HG02610 (cell line): Measurements from ENCODE around the gene SEMA6D.

Experiments used
- ATAC-seq: cut with Tn5 transposase; IDR thresholded peaks from one replicate; pipeline ENCODE4 v1.9.1; 2021; ENCODE audit warnings: mild to moderate bottlenecking, moderate library complexity; ENCODE audit not compliant: unreplicated experiment

Gene SEMA6D

GRCh38 chr15:47743385-47743784 lies 26.1 kb downstream of the SEMA6D start:
- ATAC-seq = no peak

DNA sequence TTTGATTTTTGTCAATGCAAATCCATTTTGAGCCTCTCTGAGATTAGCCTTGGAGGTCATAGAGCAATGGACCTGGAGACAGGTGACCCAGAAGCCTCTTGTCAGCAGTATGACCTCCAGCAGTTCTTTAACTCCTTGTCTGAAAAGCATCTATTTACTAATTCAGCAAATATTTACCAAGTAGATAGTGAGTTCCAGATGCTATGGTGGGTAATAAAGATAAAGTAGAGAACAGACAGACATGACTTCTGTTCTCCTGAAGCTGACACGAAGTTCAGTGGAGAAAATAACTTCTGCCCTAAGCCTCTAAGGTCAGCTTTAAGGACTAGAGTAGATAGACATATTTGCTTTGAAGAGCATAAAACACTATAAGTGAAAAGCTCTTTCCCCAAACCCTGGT lies 26.6 kb downstream of the SEMA6D start:
- ATAC-seq = no peak

GRCh38 chr15:47744496-47744895 lies 27.2 kb downstream of the SEMA6D start:
- ATAC-seq = no peak

GRCh38 chr15:47744973-47745372 lies 27.7 kb downstream of the SEMA6D start:
- no peak for ATAC-seq

DNA sequence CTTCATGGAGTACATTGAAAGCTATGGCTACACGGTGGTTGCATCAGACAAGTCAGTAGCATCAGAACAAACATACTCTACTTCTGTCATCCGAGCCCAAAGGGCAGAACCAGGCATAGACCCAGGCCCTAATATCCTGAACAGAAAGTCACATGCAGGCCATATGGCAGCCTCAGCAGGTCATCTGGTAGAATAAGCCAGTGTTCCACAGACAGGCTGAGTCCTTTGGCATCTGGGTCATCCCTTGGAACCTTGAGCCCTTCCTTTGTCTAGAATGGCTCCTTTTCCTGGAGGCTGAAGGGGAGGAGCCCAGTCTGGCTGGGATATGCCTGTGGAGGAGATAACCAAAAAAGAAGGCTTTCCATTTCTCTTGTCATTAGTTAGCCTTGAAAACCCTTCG lies 29.2 kb downstream of the SEMA6D start:
- ATAC-seq = no peak

DNA sequence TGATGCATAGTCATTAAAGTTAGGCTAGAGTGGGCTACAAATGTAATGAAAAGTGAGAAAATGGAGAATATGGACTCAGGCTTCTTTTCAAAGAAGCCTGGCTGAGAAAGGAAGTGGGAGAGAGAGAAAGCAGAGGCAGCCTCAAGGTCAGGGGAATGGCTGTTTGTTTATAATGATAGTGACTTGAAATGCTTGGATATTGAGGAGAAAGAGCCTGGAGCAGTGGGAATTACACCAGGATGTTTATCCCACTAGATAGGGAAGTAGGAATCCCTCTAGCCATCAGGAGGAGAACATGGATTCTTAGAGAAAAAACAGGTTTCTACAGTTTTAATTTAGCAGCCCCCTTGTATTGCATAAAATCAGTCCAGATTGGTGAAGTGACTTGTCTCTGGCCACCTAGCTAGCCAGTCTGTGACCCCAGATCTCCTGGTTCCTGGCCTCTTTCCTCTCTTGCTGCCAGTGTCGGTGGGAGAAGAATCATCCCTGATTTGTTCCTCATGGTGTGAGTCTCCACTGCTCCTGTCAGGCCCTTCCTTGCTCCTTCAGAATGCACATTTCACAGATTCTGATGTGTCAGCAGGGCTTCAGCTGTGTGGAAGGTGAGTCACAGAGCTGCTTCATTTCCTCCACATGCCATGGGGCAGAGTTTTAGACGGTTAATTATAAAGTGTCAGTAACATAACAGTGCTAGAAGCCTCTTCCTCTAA lies 32.9 kb downstream of the SEMA6D start:
- no peak for ATAC-seq

GRCh38 chr15:47750740-47751262 lies 33.5 kb downstream of the SEMA6D start:
- ATAC-seq = no peak

DNA sequence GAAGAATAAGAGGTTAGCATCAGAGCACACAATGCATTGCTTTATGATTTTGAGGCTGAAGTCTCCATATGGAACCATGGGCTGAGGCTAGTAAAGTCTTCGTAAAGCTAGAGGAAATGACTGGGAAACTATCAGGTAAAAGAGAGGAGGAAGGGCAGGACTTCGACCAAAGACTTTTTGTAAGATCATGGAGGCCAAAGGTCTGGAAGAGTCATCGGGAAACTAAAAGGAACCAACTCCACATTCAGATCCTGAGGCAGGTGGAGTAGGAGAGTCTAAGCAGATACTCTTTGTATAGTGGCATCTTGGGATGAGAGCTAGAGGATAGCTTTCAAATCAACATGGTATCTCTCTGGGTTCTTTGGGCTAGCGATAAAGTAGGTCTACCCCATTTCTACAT lies 36.3 kb downstream of the SEMA6D start:
- no peak for ATAC-seq

DNA sequence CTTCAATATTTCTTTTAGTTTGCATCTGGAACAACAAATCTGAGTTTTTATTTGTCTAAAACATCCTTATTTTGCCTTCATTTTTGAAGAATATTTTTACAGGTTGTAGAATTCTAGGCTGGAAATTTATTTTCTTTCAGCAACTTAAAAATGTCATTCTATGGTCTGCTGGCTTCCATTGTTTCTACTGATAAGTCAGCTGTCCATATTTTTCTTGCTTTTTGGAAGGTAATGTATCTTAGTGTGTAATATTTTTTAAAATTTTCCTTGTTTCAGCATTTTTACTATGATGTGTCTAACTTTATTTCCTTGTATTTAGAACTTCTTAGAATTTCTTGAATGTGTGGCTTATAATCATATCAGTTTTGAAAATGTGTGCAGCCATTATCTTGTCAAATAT lies 37.0 kb downstream of the SEMA6D start:
- no peak for ATAC-seq

DNA sequence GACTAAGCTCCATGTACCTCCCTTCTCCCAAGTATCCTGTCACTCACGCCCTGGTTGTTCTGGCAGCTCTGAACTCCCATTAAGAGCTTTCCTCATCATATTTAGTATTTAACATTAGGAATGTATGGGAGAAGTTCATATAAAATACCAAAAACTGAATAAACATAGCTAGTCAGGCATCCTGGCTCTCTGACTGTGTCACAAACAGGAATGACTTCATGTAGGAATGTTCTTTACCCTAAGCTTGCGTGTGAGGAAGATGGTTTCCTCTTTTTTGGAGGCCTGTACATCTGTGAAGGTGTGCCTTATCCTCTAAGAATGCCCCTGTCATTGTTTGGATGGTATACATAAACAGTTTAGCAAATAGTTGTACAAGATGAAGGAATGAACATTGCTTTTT lies 38.6 kb downstream of the SEMA6D start:
- no peak for ATAC-seq

GRCh38 chr15:47756872-47757271 lies 39.6 kb downstream of the SEMA6D start:
- no peak for ATAC-seq

GRCh38 chr15:47757331-47757730 lies 40.0 kb downstream of the SEMA6D start:
- ATAC-seq = no peak

DNA sequence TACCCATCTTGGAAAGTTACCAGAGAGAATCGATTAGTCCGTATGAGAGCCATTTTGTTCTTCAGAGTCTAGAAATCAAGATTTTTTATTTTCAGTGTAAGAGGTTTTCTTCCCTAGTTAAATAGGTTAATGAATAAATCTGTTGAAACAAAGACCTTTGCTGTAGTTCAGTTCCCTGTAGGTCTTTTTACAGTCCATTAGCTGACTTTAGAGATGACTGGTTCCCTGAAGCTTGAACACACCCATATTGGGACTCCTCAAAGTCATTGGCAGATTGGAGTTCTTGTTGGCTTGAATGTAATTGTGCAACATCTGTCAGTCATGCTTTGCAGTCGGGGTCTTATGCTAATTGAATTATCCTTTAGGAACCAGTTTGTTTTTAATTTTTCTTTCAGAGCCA lies 45.3 kb downstream of the SEMA6D start:
- no peak for ATAC-seq

GRCh38 chr15:47764666-47765065 lies 47.4 kb downstream of the SEMA6D start:
- ATAC-seq = no peak

GRCh38 chr15:47766406-47766805 lies 49.1 kb downstream of the SEMA6D start:
- no peak for ATAC-seq

- ATAC-seq = no peak
Observed at GRCh38 chr15:47767035-47767434, 49.7 kb downstream of the SEMA6D start.

GRCh38 chr15:47768735-47769134 lies 51.4 kb downstream of the SEMA6D start:
- ATAC-seq = no peak

DNA sequence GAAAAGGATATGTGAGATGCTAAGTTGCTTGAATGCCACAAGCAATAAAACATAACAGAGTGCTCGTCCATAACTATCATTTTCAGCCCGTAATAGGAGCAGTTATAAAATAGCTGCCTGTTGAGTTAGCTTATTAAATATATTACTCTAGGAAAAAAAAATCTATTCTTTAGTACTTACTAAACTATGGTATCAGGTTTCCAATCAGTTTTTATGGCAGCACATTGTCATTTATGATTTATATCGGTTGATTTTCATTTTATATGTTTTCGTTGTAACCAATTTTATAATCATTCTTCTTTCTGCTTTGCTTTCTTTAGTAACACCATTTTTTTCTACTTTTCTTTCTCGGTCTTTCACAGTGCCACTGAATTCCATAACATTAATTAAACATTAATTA lies 51.9 kb downstream of the SEMA6D start:
- ATAC-seq = no peak

DNA sequence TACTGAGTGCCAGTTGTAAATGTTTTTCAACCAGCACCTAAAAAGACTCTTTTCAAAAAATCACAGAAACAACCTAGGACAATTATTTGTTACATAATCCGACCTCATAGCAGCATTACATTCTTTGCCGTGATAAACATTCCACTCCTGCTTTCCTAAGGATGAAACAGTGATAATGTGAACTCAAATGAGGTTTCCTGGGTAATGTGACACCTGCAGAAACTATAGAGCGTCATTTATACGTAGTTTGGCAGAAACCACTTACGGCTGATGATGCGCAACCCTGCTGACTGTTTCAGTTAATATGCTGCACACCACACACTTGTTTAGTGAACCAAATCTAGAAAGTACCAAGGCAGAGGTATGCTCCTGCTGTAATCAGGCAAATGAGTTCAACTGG lies 55.8 kb downstream of the SEMA6D start:
- no peak for ATAC-seq

GRCh38 chr15:47778263-47778770 lies 61.0 kb downstream of the SEMA6D start:
- no peak for ATAC-seq

GRCh38 chr15:47780971-47781370 lies 63.7 kb downstream of the SEMA6D start:
- ATAC-seq = no peak

DNA sequence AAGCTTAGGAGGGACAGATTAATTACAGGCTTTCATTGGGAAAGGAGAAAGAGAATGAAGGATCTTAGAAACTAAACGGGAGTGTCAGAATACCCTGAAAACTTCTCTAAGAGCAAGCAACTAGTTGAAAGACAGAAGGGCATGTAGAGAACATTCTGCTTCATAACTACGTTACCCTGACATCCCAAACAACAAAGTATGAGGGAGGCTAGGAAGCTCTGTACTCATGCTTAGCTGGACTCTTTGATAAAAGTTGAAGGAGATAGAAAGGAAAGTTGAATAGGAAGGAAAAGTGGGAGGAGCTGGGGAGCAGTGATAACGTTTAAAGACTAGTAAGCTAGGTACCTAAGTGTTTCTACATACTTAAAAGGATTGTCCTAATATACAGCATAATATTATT lies 64.2 kb downstream of the SEMA6D start:
- no peak for ATAC-seq

GRCh38 chr15:47784820-47785219 lies 67.5 kb downstream of the SEMA6D start:
- ATAC-seq = no peak
